ENCODE measurements around the gene TNF.

The TNF gene

GRCh38 chr6:31575335-31575901, at the start of gene TNF:
TNF (plus strand) TSS chr6:31575565; CDS start chr6:31575742, 177 bp downstream.
- DNase-seq = peak; percentile 75

- DNase-seq = no peak
Measured at GRCh38 chr6:31525932-31526591, 49.3 kb upstream of the TNF start.

GRCh38 chr6:31528307-31528777, 47.0 kb upstream of the TNF start:
- DNase-seq = no peak

GRCh38 chr6:31528821-31529328, 46.5 kb upstream of the TNF start, which contains the start of gene MCCD1:
MCCD1 (plus strand) TSS chr6:31528962; CDS start chr6:31529015, 53 bp downstream.
- no peak for DNase-seq

GRCh38 chr6:31529329-31530150, 45.8 kb upstream of the TNF start:
- no peak for DNase-seq

GRCh38 chr6:31530659-31531058, 44.7 kb upstream of the TNF start:
- no peak for DNase-seq

GRCh38 chr6:31531162-31531561, 44.2 kb upstream of the TNF start:
- DNase-seq = no peak

- DNase-seq = no peak
Measured at GRCh38 chr6:31531771-31532643, 43.4 kb upstream of the TNF start.

GRCh38 chr6:31532644-31533454, 42.5 kb upstream of the TNF start:
- no peak for DNase-seq

GRCh38 chr6:31533455-31533841, 41.9 kb upstream of the TNF start:
- DNase-seq = no peak

GRCh38 chr6:31534011-31534410, 41.4 kb upstream of the TNF start:
- no peak for DNase-seq

- DNase-seq = no peak
Measured at GRCh38 chr6:31534521-31535040, 40.8 kb upstream of the TNF start.

GRCh38 chr6:31535538-31536324, 39.6 kb upstream of the TNF start:
- no peak for DNase-seq

GRCh38 chr6:31538805-31539400, 36.5 kb upstream of the TNF start:
- DNase-seq = no peak

- no peak for DNase-seq
Measured at GRCh38 chr6:31540640-31541039, 34.7 kb upstream of the TNF start.

GRCh38 chr6:31541059-31541657, 34.2 kb upstream of the TNF start:
- peak; percentile 58 for DNase-seq

- peak; percentile 94 for DNase-seq
Measured at GRCh38 chr6:31541658-31542521, 33.5 kb upstream of the TNF start, which contains the start of gene DDX39B. DDX39B (minus strand) TSS chr6:31542003; CDS start chr6:31540532, 1,471 bp downstream.

GRCh38 chr6:31543639-31544038, 31.7 kb upstream of the TNF start:
- no peak for DNase-seq

- DNase-seq = no peak
Measured at GRCh38 chr6:31544676-31545075, 30.7 kb upstream of the TNF start.

All from activated naive CD4-positive, alpha-beta T cell treated with anti-CD3 and anti-CD28 coated beads, Interleukin-2, amount 50 U/mL, for 16 hours (primary cell).